T-helper 1 cell treated with Interleukin-12 subunit alpha and Interleukin-12 subunit beta and Interleukin-4 antibody, amounts not matched to agents 30 μg/mL and 1 μg/mL, for 36 hours (primary cell): ENCODE results near the gene PASK.

ENCODE experiments used
- H3K27ac Mint-ChIP-seq: one replicate; pipeline ENCODE4 v1.8.0; 2021; ENCODE audit warnings: mild to moderate bottlenecking, mixed read lengths
- H3K27me3 Mint-ChIP-seq: one replicate; pipeline ENCODE4 v1.8.0; 2021; ENCODE audit warnings: low read depth, mixed read lengths
- H3K36me3 Mint-ChIP-seq: one replicate; pipeline ENCODE4 v1.8.0; 2021; ENCODE audit warnings: low read depth, mixed read lengths
- H3K4me1 Mint-ChIP-seq: one replicate; pipeline ENCODE4 v1.8.0; 2021; ENCODE audit warnings: low read depth, mixed read lengths
- H3K4me3 Mint-ChIP-seq: one replicate; pipeline ENCODE4 v1.8.0; 2021; ENCODE audit warnings: mild to moderate bottlenecking, moderate library complexity, mixed read lengths
- H3K9me3 Mint-ChIP-seq: one replicate; pipeline ENCODE4 v1.8.0; 2021; ENCODE audit warnings: mixed read lengths

PASK gene

GRCh38 chr2:241064008-241064801, 85.1 kb downstream of the PASK start:
- Mint-ChIP-seq H3K27me3 (peaks cover 3% of the 10 kb centered on the region), H3K4me3 (peak overlapping the region; percentile 37), H3K4me1 (peaks cover 3% of the 10 kb centered on the region), H3K36me3 (peaks cover 1% of the 10 kb centered on the region), H3K9me3 (no peaks in the 10 kb centered on the region), H3K27ac (peak overlapping the region; percentile 34)

- H3K27ac Mint-ChIP-seq: no peak overlapping the region
- no peaks in the 10 kb centered on the region for H3K9me3 Mint-ChIP-seq
- peaks cover 1% of the 10 kb centered on the region for H3K36me3 Mint-ChIP-seq
- peaks cover 3% of the 10 kb centered on the region for H3K4me1 Mint-ChIP-seq
- H3K4me3 Mint-ChIP-seq: no peak overlapping the region
- peaks cover 3% of the 10 kb centered on the region for H3K27me3 Mint-ChIP-seq
These were observed 85.7 kb downstream of the PASK start for GRCh38 chr2:241063587-241063986.

- Mint-ChIP-seq H3K27ac (no peak overlapping the region), H3K4me3 (no peak overlapping the region), H3K9me3 (no peaks in the 10 kb centered on the region), H3K27me3 (peaks cover 3% of the 10 kb centered on the region), H3K4me1 (peaks cover 3% of the 10 kb centered on the region), H3K36me3 (peaks cover 1% of the 10 kb centered on the region)
These were observed 86.2 kb downstream of the PASK start for GRCh38 chr2:241063093-241063551.

GRCh38 chr2:241062389-241063092, 86.7 kb downstream of the PASK start:
- peaks cover 1% of the 10 kb centered on the region for H3K36me3 Mint-ChIP-seq
- no peak overlapping the region for H3K4me3 Mint-ChIP-seq
- H3K27ac Mint-ChIP-seq: no peak overlapping the region
- H3K9me3 Mint-ChIP-seq: no peaks in the 10 kb centered on the region
- peaks cover 3% of the 10 kb centered on the region for H3K27me3 Mint-ChIP-seq
- H3K4me1 Mint-ChIP-seq: peaks cover 3% of the 10 kb centered on the region

- Mint-ChIP-seq H3K9me3 (no peaks in the 10 kb centered on the region), H3K27me3 (peaks cover 5% of the 10 kb centered on the region), H3K36me3 (peaks cover 1% of the 10 kb centered on the region), H3K4me3 (no peak overlapping the region), H3K4me1 (peaks cover 3% of the 10 kb centered on the region), H3K27ac (no peak overlapping the region)
These were observed 88.0 kb downstream of the PASK start for GRCh38 chr2:241061275-241061674.
